GM12872 (cell line): ENCODE results near the gene TMEM53.

ENCODE experiments used
- TF ChIP-seq, protein P1 (sequence below): IDR thresholded peaks from 3 replicates; pipeline ENCODE4 v1.5.1; 2011; ENCODE audit warnings: low read depth, mild to moderate bottlenecking, low read length, moderate library complexity; ENCODE audit not compliant: insufficient read depth

TMEM53 gene

DNA sequence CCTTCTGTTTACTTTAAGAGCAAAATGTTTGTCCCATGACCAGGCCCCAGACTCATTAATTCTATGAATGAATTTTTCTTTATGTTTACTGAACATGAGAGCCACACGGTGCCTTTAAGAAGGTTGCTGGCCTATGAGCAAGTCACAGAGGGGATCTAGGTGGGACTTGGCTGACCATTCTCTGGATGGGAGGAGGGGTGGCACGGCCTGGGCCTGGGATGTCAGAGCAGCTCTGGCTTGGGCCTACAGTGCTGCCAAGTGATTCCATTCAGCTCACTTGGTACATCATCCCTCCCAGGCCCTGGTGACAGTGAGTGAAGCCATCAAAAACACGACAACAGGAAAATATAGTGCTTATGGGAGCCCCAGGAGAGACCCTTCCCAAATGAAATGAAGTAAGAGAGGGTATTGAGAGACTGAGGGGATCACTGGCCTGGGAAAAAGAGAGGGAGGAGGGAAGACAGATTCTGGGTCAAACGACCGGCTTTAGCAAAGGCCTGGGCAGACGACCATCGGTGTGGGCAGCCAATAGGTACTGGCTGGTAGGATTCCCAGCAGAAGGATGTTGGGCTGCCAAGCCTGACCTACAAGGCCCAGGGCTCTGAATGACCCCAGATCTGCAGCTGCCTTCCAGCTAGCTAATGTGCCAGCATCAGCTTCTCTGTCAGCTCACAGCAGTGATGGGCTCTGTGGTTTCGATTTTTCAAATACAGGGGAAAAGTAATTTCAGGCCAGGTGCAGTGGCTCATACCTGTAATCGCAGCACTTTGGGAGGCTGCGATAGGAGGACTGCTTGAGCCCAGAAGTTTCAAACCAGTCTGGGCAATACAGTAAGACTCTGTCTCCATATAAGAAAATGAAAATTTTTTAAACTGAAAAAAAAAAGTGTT, 3.3 kb downstream of the TMEM53 start:
- TF ChIP-seq, protein P1, sequence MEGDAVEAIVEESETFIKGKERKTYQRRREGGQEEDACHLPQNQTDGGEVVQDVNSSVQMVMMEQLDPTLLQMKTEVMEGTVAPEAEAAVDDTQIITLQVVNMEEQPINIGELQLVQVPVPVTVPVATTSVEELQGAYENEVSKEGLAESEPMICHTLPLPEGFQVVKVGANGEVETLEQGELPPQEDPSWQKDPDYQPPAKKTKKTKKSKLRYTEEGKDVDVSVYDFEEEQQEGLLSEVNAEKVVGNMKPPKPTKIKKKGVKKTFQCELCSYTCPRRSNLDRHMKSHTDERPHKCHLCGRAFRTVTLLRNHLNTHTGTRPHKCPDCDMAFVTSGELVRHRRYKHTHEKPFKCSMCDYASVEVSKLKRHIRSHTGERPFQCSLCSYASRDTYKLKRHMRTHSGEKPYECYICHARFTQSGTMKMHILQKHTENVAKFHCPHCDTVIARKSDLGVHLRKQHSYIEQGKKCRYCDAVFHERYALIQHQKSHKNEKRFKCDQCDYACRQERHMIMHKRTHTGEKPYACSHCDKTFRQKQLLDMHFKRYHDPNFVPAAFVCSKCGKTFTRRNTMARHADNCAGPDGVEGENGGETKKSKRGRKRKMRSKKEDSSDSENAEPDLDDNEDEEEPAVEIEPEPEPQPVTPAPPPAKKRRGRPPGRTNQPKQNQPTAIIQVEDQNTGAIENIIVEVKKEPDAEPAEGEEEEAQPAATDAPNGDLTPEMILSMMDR = no peak

DNA sequence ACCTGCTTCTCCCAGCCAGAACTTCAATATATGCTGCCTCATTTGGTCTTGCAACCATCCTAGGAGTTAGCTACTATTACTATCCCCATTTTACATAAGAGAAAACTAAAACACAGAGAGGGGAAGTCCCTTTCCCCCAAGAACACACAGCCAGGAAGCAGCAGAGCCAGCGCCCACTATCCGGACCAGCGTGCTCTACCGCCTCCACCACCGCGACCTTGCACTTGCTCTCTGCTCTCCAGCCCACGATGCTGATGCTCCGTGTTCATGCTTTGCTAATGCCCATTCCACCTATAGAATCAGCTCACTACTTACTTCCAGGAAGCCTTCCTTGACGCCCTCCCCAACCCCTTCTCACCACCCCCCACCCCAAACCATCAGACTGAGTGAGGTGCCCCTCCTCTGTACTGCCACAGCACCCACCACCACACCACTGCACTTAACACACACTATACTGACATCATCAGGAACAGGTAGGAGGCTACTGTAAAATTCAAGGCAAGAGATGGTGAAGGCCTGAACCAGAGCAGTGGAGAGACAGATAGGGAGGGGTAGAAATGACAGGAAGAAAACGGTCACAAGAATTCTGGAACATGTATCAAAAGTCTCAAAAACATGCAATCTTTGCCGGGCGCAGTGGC, 9.4 kb downstream of the TMEM53 start:
- TF ChIP-seq, protein P1 = no peak

DNA sequence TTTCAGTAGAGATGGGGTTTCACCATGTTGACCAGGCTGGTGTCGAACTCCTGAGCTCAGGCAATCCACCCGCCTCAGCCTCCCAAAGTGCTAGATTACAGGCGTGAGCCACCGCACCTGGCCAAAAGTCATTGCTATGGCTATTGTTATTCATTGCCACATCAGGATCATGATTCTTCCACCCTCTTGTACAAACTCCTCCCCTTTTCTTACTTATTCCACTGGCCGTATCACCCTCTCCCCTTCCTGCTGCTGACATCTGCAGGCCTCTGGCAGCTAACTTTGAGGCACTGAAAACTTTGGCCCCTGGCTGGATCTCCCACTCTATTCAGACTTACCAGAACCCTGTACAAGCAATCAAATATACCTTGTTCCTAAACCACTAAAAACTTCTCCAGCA, 10.9 kb downstream of the TMEM53 start:
- TF ChIP-seq, protein P1 = no peak

DNA sequence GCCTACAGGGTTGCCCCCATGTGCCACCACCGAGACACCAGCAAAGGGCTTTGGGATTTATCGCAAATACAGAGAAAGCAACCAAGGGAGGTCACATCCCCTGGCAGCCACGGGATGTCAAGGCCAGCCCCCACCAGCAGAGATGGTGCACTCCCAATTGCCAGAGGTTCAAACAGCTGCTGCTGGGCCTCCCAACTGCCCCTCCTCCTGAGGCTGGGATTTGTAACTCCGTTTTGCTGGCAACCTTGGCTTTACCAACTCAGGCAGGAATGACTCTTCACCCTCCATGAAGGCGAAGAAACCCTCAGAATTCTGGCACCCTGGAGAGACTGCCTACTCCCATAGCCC, 11.6 kb downstream of the TMEM53 start:
- TF ChIP-seq, protein P1 = no peak

DNA sequence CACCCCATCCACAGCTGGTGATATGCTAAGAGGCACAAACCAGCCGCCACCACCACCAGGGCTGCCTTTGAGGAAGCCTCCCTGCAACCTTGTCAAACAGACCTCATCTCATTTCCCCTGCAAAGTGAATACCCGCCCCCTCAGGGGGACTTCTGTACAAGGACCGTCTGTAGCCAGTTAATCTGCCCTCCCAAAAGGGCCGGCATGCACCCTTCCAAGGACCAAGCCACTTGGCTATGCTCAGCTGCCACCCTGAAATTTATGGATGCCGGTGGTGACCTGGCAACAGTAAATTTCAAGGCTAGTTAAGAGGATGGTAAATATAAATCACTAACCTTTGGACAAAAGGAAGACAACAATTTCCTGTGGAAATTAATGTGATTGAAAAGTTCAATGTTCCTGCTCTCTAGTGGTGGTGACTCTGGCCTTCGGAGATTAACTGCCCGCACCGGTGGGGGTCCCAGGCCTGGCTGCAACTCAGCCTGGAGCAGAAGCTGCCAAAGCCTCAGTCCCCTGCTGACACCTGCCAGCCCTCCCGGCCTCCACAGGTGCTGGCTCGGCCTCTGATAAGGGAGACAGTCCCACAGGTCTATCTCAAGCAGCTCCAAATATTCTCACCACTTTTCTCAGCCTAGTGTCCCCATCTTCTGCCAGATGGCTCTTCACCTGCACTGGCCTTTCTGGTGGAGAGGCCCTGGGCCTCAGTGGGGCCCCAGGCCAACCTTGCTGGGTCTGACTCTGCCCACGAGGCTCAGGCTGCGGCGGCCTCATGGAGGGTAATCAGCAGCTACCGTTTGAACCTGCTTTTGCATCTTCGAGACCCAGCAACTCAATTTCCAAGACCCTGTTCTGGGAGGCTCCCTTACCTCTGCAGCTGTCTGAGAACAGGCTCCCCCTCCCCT, 12.2 kb downstream of the TMEM53 start:
- TF ChIP-seq, protein P1 = no peak

DNA sequence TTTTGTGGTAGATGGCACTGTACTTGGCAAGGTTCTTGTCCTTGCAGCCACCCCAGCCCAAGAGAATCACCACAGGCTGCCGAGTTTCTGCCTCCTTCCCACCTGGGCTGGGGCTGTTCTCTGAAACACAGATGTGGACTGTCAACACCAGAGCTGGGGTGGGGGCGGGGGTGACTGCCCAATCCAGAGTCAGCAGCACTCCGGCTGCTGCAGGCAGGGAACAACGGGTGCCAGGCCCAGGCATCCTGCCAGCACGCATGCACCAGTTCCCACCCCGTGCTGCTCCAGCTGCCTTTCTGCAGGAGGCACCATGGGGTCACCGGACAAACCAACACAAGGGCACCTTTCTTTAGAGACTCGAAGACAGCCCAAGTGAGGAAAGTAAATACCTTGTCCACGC, 14.1 kb downstream of the TMEM53 start:
- TF ChIP-seq, protein P1 = no peak

DNA sequence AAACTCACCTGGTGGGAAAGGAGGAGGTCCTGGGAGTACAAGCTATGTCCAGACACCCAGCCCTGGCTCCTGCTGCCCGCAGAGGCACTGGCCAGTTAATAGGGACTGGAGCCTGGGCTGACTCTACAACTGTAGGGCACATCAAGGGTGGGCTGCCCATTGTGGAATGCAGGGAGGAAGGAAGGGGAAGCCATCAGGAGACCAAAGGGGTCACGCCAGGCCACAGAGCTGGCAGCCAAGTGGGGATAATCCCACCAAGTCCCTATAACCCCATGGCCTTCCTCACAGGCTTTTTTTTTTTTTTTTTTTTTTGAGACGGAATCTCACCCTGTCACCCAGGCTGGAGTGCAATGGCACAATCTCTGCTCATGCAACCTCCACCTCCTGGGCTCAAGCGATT, 14.7 kb downstream of the TMEM53 start:
- TF ChIP-seq, protein P1 = no peak
